GM18520 (cell line): ENCODE measurements around the gene RPN1.
"Not testable (repeated sequence)": the region's sequence is repeated elsewhere in the genome, so short reads cannot be mapped to it uniquely, and the experiment has no call there.

ENCODE experiments used
- ATAC-seq: cut with Tn5 transposase; IDR thresholded peaks from one replicate; pipeline ENCODE4 v1.9.1; 2021; ENCODE audit not compliant: unreplicated experiment

Gene RPN1

GRCh38 chr3:128613083-128613829 is 37.4 kb downstream of the RPN1 start:
- no peak for ATAC-seq

DNA sequence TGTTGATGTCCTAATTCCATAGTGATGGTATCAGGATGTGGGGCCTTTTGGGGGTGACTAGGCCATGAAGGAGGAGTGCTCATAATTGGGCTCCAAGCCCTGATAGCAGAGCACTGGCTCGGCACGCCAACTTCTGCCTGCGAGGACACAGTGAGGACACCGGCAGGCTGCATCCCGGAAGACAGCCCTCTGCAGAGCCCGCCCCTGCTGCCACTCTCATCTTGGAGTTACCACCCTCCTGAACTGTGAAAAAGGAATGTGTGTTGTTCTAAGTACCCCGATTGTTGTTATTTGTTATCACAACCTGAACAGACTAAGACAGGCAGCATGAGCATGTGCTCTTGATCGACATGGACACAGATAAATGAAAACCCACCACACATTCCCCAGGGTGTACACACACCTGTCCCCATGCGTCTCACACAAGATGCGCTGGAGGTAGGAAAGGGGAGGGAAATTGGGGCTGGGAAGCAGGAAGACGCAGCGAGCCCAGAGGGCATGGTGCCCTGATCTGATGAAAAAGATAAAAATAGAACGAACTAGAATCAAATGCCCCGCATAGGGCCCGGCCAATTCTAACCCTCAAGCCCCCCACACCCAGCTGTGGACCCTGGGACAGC is 40.1 kb downstream of the RPN1 start:
- no peak for ATAC-seq

DNA sequence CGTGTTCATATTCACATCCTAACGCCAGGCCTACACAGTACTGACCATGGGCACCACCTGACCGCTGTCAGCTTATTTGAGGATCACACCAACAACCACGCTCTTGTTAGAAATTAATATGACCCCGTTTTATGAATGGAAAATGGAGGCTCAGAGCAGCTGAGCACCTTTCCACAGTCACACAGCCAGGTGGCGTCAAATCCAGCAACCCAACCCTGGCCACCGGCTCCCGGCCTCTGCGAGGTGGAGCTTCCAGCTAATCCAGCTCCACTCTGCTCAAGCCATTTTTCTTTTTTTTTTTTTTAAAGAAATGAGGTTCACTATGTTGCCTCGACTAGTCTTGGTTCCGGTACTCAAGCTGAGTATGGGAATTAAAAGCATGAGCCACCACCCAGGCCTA is 41.3 kb downstream of the RPN1 start:
- ATAC-seq, result no peak

DNA sequence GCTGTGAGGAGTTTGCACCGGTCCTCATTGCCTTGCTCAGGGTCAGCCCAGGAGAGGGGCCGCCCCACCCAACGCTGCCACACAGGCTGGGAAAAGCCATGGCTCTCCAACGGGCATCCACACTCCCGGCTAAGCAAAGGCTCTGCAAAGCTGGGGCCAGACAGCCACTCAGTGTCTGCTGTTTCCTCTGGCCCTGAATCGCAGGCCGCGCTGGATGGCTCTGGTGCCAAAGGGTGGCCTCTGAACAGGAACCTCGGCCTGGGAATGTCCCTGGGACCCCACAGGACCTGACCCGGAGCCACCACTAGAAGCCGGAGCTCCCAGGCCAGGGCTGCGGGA is 42.9 kb downstream of the RPN1 start:
- no peak for ATAC-seq

DNA sequence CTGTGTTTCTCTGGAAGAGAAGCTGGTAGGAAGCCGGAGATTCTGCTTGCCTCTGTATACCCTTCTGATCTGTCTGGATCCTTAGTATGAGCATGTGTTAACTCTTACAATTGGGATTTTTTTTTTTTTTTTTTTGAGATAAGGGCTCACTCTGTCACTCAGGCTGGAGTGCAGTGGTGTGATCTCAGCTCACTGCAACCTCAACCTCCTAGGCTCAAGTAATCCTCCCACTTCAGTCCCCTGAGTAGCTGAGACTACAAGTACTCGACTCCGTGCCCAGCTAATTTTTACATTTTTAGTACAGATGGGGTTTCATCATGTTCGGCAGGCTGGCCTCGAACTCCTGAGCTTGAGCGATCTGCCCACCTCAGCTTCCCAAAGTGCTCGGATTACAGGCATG is 44.5 kb downstream of the RPN1 start:
- no peak for ATAC-seq

- ATAC-seq, result no peak
Measured at GRCh38 chr3:128605091-128606046, 45.2 kb downstream of the RPN1 start.

GRCh38 chr3:128603811-128604775 is 46.5 kb downstream of the RPN1 start:
- ATAC-seq, result no peak

DNA sequence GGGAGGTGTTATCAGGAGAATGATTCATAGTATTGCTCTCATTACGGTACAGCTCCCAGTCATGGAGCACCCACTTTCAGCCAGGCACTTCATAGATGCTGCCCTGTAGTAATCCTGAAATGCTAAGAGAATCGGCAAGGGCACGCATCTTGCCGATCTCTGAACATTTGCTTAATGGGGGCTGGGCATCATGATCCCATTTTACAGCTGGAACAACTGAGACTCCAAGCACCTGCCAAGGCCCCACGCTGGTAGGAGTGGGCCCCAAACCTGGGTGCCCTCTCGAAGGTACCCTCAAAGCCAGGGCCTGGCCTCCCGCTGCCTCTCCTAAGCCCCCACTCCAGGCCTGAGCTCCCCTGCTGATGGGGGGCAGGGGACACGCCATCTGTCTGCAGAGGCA is 47.3 kb downstream of the RPN1 start:
- ATAC-seq, result no peak

DNA sequence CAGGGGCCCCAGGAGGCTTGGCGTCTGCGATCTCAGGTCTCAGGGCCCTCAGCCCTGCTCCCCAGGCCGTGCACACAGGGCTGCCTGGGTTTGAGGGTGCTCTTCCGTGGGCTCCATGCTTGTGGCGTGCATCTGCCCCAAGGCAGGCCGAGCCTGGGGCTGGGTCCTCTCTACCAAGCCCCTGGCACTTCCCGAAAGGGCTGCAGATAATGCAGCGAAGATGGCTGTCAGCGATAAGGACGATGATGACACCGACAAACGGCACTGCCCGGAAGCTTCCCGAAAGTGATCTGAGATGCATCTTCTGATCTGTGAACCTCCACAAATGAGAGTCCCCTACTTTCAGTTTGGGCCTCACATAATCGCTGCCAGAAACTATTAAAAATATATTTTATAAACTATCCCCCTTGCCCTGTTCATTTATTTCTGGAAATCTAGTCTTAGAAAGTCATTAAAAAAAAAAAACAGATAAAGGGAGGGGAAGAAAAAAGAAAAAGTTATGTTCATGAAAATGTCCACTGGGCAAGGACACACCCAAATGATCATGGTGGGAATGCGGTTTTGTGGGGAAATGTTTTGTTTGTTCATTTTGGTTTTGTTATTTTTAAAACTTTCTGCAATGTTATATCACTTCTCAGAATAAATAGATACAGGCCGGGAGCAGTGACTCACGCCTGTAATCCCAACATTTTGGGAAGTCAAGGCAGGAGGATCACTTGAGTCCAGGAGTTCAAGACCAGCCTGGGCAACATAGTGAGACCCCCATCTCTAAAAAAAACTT is 51.5 kb downstream of the RPN1 start:
- ATAC-seq, result no peak

- no peak for ATAC-seq
Measured at GRCh38 chr3:128597900-128598299, 52.7 kb downstream of the RPN1 start.

GRCh38 chr3:128592864-128593263 is 57.8 kb downstream of the RPN1 start:
- no peak for ATAC-seq

DNA sequence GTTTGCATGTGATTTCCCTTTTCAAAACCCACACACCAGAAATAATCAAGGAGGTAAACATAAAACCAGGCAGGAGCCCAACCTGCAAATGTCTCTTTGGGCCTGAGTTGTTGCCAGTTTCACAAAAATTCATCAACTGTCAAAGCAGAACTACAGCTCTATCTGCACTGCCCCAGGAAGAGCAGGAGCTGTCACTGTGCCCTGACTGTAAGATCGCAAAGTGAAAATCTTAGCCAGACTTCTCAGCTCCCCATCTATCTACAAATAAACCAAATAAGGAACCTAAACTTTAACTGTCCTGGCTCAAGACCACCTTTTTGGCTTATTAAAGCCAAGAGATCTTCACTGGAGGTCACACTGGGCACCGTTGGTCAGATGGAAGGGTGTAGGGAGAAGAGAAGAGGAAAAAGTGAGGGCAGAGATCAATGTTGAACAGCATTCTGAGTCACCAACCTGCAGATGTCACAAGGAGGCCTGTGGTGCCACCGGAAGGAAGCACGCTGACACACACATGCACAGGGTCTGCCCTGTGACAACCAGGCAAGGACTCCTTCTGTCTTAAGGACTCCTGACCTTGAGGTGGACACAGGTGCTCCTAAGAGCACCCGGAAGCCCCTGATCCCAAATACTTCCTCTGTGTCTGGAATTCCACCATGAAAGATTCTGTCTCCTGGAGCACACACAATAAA is 58.7 kb downstream of the RPN1 start:
- ATAC-seq, result no peak

DNA sequence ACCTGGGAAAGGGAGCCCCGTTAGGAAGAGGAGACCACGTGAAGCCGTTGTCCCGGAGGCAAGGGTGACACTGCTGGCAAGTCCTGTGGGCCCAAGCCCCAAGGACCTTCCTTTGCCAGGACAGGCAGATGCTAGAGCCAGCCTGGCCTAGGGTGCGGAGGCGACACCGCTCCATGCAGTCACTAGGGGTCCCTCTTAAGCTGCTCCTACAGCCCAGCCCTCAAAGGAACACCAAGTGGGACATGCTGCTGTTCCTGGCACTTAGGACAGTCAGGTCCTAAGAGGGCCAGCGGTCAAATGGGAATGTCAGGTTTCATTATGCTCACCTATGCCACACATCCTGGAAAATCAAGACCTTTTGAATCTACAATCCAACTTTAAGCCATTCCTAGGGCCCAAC is 59.7 kb downstream of the RPN1 start:
- ATAC-seq, result no peak

DNA sequence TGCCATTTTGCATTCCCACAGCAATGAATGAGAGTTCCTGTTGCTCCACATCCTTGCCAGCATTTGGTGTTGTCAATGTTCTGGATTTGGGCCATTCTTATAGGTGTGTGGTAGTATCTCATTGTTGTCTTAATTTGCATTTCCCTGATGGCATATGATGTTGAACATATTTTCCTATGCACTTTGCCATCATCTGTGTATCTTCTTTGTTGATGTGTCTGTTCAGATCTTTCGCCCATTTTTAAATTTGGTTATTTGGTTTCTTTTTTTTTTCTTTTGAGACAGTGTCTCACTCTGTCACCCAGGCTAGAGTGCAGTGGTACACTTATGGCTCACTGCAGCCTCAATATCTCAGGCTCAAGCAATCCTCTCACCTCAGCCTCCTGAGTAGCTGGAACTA is 60.6 kb downstream of the RPN1 start:
- ATAC-seq, result not testable (repeated sequence)

DNA sequence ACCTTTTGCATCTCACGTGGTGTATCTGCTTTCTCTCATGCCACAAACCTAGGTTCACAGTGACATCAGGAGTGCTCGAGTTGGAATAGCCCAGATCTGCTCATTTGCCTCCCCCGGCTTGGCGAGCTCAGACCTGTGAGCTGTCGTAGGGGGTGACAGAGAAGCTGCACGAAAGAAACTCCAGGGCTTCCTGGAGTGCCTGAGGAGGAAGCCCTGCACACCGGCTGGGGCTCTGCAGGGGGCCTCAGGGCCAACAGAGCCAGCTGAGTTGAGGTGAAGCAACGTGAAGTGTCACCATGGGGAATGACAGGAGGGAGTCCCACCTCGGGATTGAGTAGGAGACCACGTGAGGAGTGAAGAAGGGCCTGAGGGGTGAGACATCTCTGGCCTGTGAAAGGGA is 62.5 kb downstream of the RPN1 start:
- no peak for ATAC-seq

- no peak for ATAC-seq
Measured at GRCh38 chr3:128587391-128587790, 63.2 kb downstream of the RPN1 start.

GRCh38 chr3:128586932-128587331 is 63.7 kb downstream of the RPN1 start:
- ATAC-seq, result not testable (repeated sequence)

- not testable (repeated sequence) for ATAC-seq
Measured at GRCh38 chr3:128586391-128586790, 64.2 kb downstream of the RPN1 start.

DNA sequence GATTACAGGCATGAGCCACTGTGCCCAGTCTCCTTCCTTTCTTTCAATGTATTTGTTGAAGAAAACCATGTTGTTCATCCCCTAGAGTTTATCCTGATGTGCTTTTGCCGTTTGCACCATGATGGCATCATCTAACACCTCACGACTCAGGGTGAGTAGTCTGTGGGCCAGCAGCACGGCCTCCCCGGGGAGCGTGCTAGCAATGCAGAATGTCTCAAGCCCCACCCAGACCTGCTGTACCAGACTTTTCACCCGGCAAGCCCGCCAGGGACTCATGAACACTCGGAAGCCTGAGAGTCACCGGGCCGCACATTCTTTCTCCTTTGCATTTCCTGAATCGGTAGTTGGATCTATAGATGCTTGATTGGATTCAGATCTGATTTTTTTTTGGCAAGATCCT is 64.6 kb downstream of the RPN1 start:
- ATAC-seq, result no peak
